8988T (cell line): ENCODE measurements around the gene LHFPL2.

Experiments
- DNase-seq: peaks from one replicate; pipeline ENCODE4 v3.0.0; 2011

LHFPL2 gene

GRCh38 chr5:78540335-78541085 lies 108.1 kb downstream of the LHFPL2 start:
- no peak for DNase-seq

GRCh38 chr5:78538240-78538850 lies 110.2 kb downstream of the LHFPL2 start:
- no peak for DNase-seq

GRCh38 chr5:78537821-78538220 lies 110.8 kb downstream of the LHFPL2 start:
- peak; percentile 31 for DNase-seq

- DNase-seq, result no peak
Measured at GRCh38 chr5:78537411-78537810, 111.2 kb downstream of the LHFPL2 start.

- DNase-seq, result no peak
Measured at GRCh38 chr5:78536661-78537196, 111.8 kb downstream of the LHFPL2 start.

- DNase-seq, result no peak
Measured at GRCh38 chr5:78534905-78535200, 113.7 kb downstream of the LHFPL2 start.

GRCh38 chr5:78534148-78534904 lies 114.2 kb downstream of the LHFPL2 start:
- no peak for DNase-seq

- DNase-seq, result no peak
Measured at GRCh38 chr5:78533356-78533755, 115.2 kb downstream of the LHFPL2 start.

- no peak for DNase-seq
Measured at GRCh38 chr5:78530342-78531096, 118.1 kb downstream of the LHFPL2 start.

- no peak for DNase-seq
Measured at GRCh38 chr5:78527925-78528324, 120.6 kb downstream of the LHFPL2 start.

- DNase-seq, result no peak
Measured at GRCh38 chr5:78527054-78527859, 121.3 kb downstream of the LHFPL2 start.

- DNase-seq, result no peak
Measured at GRCh38 chr5:78526049-78526525, 122.5 kb downstream of the LHFPL2 start.

GRCh38 chr5:78523314-78524193 lies 125.0 kb downstream of the LHFPL2 start:
- no peak for DNase-seq

GRCh38 chr5:78522476-78523260 lies 125.9 kb downstream of the LHFPL2 start:
- DNase-seq, result no peak

GRCh38 chr5:78521455-78521854 lies 127.1 kb downstream of the LHFPL2 start:
- no peak for DNase-seq

GRCh38 chr5:78519198-78519941 lies 129.2 kb downstream of the LHFPL2 start:
- no peak for DNase-seq

GRCh38 chr5:78518365-78519197 lies 130.0 kb downstream of the LHFPL2 start:
- DNase-seq, result peak; percentile 80

GRCh38 chr5:78515670-78516069 lies 132.9 kb downstream of the LHFPL2 start:
- no peak for DNase-seq
